H9 (cell line): ENCODE measurements around the gene FPR2. TPM values are rescaled to one million over a fixed set of nuclear protein-coding genes. Genes with fewer than 3 reads are reported as not detected.

Source experiments
- DNase-seq: peaks from one replicate; pipeline ENCODE4 v3.0.0-alpha.2; 2017
- H2AFZ ChIP-seq: one replicate; pipeline ENCODE4 v1.6.1; 2013; ENCODE audit warnings: mild to moderate bottlenecking, low read length, control low read depth, moderate library complexity
- H2AK5ac ChIP-seq: 2 replicates; pipeline ENCODE4 v1.6.1; 2013; ENCODE audit warnings: low read length, control low read depth, mixed read lengths; ENCODE audit not compliant: insufficient read length
- H2BK120ac ChIP-seq: one replicate; pipeline ENCODE4 v1.6.1; 2013; ENCODE audit warnings: low read depth, mild to moderate bottlenecking, low read length, control low read depth, inconsistent platforms; ENCODE audit not compliant: poor library complexity, severe bottlenecking
- H2BK12ac ChIP-seq: 2 replicates; pipeline ENCODE4 v1.6.1; 2013; ENCODE audit warnings: low read length, control low read depth, mixed read lengths, low read depth; ENCODE audit not compliant: insufficient read length
- H2BK15ac ChIP-seq: 2 replicates; pipeline ENCODE4 v1.6.1; 2013; ENCODE audit warnings: low read depth, low read length, control low read depth
- H2BK20ac ChIP-seq: one replicate; pipeline ENCODE4 v1.6.1; 2013; ENCODE audit warnings: low read depth, mild to moderate bottlenecking, low read length, control low read depth, inconsistent platforms; ENCODE audit not compliant: poor library complexity, severe bottlenecking
- H2BK5ac ChIP-seq: 2 replicates; pipeline ENCODE4 v1.6.1; 2013; ENCODE audit warnings: low read length, control low read depth, mixed read lengths; ENCODE audit not compliant: insufficient read length
- H3K14ac ChIP-seq: 2 replicates; pipeline ENCODE4 v1.6.1; 2013; ENCODE audit warnings: low read length, control low read depth; ENCODE audit not compliant: insufficient read depth
- H3K18ac ChIP-seq: 2 replicates; pipeline ENCODE4 v1.6.1; 2013; ENCODE audit warnings: low read depth, mild to moderate bottlenecking, mixed read lengths, low read length, control low read depth; ENCODE audit not compliant: insufficient read length
- H3K23ac ChIP-seq: 2 replicates; pipeline ENCODE4 v1.6.1; 2013; ENCODE audit warnings: low read length, control low read depth, mixed read lengths, low read depth; ENCODE audit not compliant: insufficient read length
- H3K23me2 ChIP-seq: 2 replicates; pipeline ENCODE4 v1.6.1; 2013; ENCODE audit warnings: low read depth, mild to moderate bottlenecking, mixed read lengths, low read length, control low read depth; ENCODE audit not compliant: insufficient read length, poor library complexity, severe bottlenecking
- H3K27ac ChIP-seq: 2 replicates; pipeline ENCODE4 v1.5.1; 2013; ENCODE audit warnings: low read length, control low read depth, mixed read lengths, low read depth; ENCODE audit not compliant: insufficient read length
- H3K27me3 ChIP-seq: 2 replicates; pipeline ENCODE4 v1.6.1; 2013; ENCODE audit warnings: low read length, control low read depth, inconsistent platforms; ENCODE audit not compliant: insufficient read depth
- H3K4ac ChIP-seq: 2 replicates; pipeline ENCODE4 v1.6.1; 2013; ENCODE audit warnings: low read depth, mild to moderate bottlenecking, control low read depth, inconsistent platforms, low read length, moderate library complexity
- H3K4me1 ChIP-seq: 2 replicates; pipeline ENCODE4 v1.6.1; 2013; ENCODE audit warnings: low read length, control low read depth, inconsistent platforms; ENCODE audit not compliant: insufficient read depth
- H3K4me2 ChIP-seq: 2 replicates; pipeline ENCODE4 v1.6.1; 2013; ENCODE audit warnings: low read length, control low read depth, mixed read lengths; ENCODE audit not compliant: insufficient read length, insufficient read depth
- H3K56ac ChIP-seq: 2 replicates; pipeline ENCODE4 v1.6.1; 2013; ENCODE audit warnings: low read depth, mild to moderate bottlenecking, mixed read lengths, low read length, control low read depth; ENCODE audit not compliant: insufficient read length
- H3K79me1 ChIP-seq: 2 replicates; pipeline ENCODE4 v1.6.1; 2013; ENCODE audit warnings: low read depth, mild to moderate bottlenecking, moderate library complexity, low read length, control low read depth, inconsistent platforms; ENCODE audit not compliant: insufficient read depth, poor library complexity, severe bottlenecking
- H3K79me2 ChIP-seq: 2 replicates; pipeline ENCODE4 v1.6.1; 2013; ENCODE audit warnings: low read length, control low read depth, inconsistent platforms; ENCODE audit not compliant: insufficient read depth
- H3K9ac ChIP-seq: 2 replicates; pipeline ENCODE4 v1.6.1; 2013; ENCODE audit warnings: low read length, control low read depth, mixed read lengths; ENCODE audit not compliant: insufficient read length; ENCODE audit errors: extremely low read depth
- H3K9me3 ChIP-seq: one replicate; pipeline ENCODE4 v1.6.1; 2013; ENCODE audit warnings: low read depth, low read length, inconsistent platforms; ENCODE audit not compliant: control insufficient read depth
- H3T11ph ChIP-seq: one replicate; pipeline ENCODE4 v1.6.1; 2013; ENCODE audit warnings: mild to moderate bottlenecking, low read length, control low read depth, inconsistent platforms
- H4K20me1 ChIP-seq: one replicate; pipeline ENCODE4 v1.6.1; 2013; ENCODE audit not compliant: control insufficient read depth, insufficient read length, insufficient read depth
- H4K5ac ChIP-seq: 2 replicates; pipeline ENCODE4 v1.6.1; 2013; ENCODE audit warnings: low read depth, mild to moderate bottlenecking, mixed read lengths, low read length, control low read depth; ENCODE audit not compliant: insufficient read length
- H4K8ac ChIP-seq: replicated peaks from 2 replicates; pipeline ENCODE4 v1.6.1; 2013; ENCODE audit warnings: low read length, control low read depth, mixed read lengths, low read depth; ENCODE audit not compliant: insufficient read length
- H4K91ac ChIP-seq: 2 replicates; pipeline ENCODE4 v1.6.1; 2013; ENCODE audit warnings: low read depth, mild to moderate bottlenecking, moderate library complexity, mixed read lengths, low read length, control low read depth; ENCODE audit not compliant: insufficient read length
- H3K27ac Mint-ChIP-seq, 3 experiments: 2 replicates in 2 of 3; 3 replicates in 1 of 3; pipeline ENCODE4 v1.8.0; 2020 to 2021; ENCODE audit warnings: mixed read lengths in 3 of 3, mild to moderate bottlenecking in 1 of 3, moderate library complexity in 1 of 3
- H3K27me3 Mint-ChIP-seq: 2 replicates; pipeline ENCODE4 v1.8.0; 2021; ENCODE audit warnings: low read depth, mild to moderate bottlenecking, moderate library complexity, mixed read lengths
- H3K36me3 Mint-ChIP-seq, 3 experiments: 2 replicates in 2 of 3; 3 replicates in 1 of 3; pipeline ENCODE4 v1.8.0; 2020 to 2021; ENCODE audit warnings: low read depth in 3 of 3, mixed read lengths in 3 of 3; ENCODE audit not compliant: insufficient read depth in 1 of 3
- H3K4me1 Mint-ChIP-seq, 2 experiments: 2 replicates each; pipeline ENCODE4 v1.8.0; 2020; ENCODE audit warnings: mixed read lengths in 2 of 2
- H3K4me3 Mint-ChIP-seq, 2 experiments: 2 replicates in 1 of 2; 3 replicates in 1 of 2; pipeline ENCODE4 v1.8.0; 2020 to 2021; ENCODE audit warnings: mild to moderate bottlenecking in 2 of 2, mixed read lengths in 2 of 2, moderate library complexity in 1 of 2
- H3K9me3 Mint-ChIP-seq, 2 experiments: 2 replicates in 1 of 2; 3 replicates in 1 of 2; pipeline ENCODE4 v1.8.0; 2020; ENCODE audit warnings: mild to moderate bottlenecking in 2 of 2, mixed read lengths in 2 of 2, moderate library complexity in 1 of 2
- CTCF ChIP-seq: fragments of 200-600 bp; sonication (generic); conservative IDR thresholded peaks from 3 replicates; pipeline ENCODE4 v1.8.0; 2021; ENCODE audit warnings: antibody characterized with exemption, mild to moderate bottlenecking
- WGBS: extraction: QIAGEN DNeasy Blood & Tissue Kit; methylation state at CpG from one replicate; pipeline ENCODE4 v1.1.7; 2013; ENCODE audit warnings: missing lambda C conversion rate, low lambda C conversion rate, mixed read lengths; ENCODE audit not compliant: insufficient read length; ENCODE audit errors: extremely low coverage; 5-methylcytosine and 5-hydroxymethylcytosine counted together
- total RNA-seq: library from RNA; stranded (reverse); gene quantifications from 2 replicates; pipeline ENCODE4 v1.2.1, GENCODE V29; 2021

Gene FPR2
- total RNA-seq, 1 experiment from 2014 or later = not detected

- no peak overlapping the region for H2BK5ac ChIP-seq
- no peak overlapping the region for H2AK5ac ChIP-seq
- no peaks in the 10 kb centered on the region for H3K79me2 ChIP-seq
- no peak overlapping the region for H3K27ac ChIP-seq
- H3K4me2 ChIP-seq = no peak overlapping the region
- H3K4ac ChIP-seq = no peak overlapping the region
- H4K20me1 ChIP-seq = no peaks in the 10 kb centered on the region
- H4K5ac ChIP-seq = no peak overlapping the region
- Mint-ChIP-seq H3K27me3 (peaks cover 9% of the 10 kb centered on the region), H3K9me3 (peaks cover 19 to 64% of the 10 kb centered on the region in 2 experiments), H3K4me1 (peaks cover 0 to 6% of the 10 kb centered on the region in 2 experiments; a peak in 2 of 4 replicates), H3K4me3 (no peak overlapping the region), H3K27ac (no peak overlapping the region), H3K36me3 (no peaks in the 10 kb centered on the region; a peak in 1 of 7 replicates)
- no peak overlapping the region for H2BK120ac ChIP-seq
- H3K18ac ChIP-seq = no peak overlapping the region
- DNase-seq = no peak
- H2BK12ac ChIP-seq = no peak overlapping the region
- no peaks in the 10 kb centered on the region for H3K27me3 ChIP-seq
- WGBS = no CpG with 5 or more reads among the region's 7 CpGs
- no peak overlapping the region for H3K56ac ChIP-seq
- H3K9me3 ChIP-seq = no peaks in the 10 kb centered on the region
- no peak overlapping the region for H4K91ac ChIP-seq
- no peak overlapping the region for H2BK20ac ChIP-seq
- H3K23ac ChIP-seq = no peak overlapping the region
- H3K23me2 ChIP-seq = no peaks in the 10 kb centered on the region
- H3K4me1 ChIP-seq = peaks cover 4% of the 10 kb centered on the region; the same call in 1 of the 2 replicates
- no peak overlapping the region for H3K9ac ChIP-seq
- no peaks in the 10 kb centered on the region for H3K79me1 ChIP-seq
- H2BK15ac ChIP-seq = no peak overlapping the region
- H4K8ac ChIP-seq = no peak overlapping the region
- no peak overlapping the region for H3K14ac ChIP-seq
- H3T11ph ChIP-seq = no peak overlapping the region
- no peak for TF ChIP-seq CTCF
- no peak overlapping the region for H2AFZ ChIP-seq
Measured at GRCh38 chr19:51761696-51762095, 716 bp downstream of the FPR2 start.
